Measurements from ENCODE around the gene SHC1.

SHC1 gene

DNA sequence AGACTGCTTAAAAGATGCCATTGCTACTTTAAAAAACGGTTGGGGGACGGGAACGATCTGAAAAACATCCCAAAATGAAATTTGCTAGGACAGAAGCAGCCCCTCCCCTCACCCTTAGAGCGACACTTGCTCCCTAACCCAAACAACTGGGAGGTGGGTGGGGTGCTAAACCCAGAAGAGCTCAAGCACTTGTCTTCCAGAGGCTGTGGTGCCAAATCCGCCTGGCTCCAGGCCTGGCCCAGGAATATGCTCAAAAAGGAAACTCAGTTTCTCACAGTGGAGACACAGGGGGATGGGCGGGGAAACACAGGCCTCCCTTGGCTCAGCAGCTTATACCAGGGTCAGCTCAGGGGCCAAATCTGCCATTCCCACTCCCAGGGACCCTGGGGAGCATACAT is 14.0 kb downstream of the SHC1 start:
- no peak for DNase-seq

DNA sequence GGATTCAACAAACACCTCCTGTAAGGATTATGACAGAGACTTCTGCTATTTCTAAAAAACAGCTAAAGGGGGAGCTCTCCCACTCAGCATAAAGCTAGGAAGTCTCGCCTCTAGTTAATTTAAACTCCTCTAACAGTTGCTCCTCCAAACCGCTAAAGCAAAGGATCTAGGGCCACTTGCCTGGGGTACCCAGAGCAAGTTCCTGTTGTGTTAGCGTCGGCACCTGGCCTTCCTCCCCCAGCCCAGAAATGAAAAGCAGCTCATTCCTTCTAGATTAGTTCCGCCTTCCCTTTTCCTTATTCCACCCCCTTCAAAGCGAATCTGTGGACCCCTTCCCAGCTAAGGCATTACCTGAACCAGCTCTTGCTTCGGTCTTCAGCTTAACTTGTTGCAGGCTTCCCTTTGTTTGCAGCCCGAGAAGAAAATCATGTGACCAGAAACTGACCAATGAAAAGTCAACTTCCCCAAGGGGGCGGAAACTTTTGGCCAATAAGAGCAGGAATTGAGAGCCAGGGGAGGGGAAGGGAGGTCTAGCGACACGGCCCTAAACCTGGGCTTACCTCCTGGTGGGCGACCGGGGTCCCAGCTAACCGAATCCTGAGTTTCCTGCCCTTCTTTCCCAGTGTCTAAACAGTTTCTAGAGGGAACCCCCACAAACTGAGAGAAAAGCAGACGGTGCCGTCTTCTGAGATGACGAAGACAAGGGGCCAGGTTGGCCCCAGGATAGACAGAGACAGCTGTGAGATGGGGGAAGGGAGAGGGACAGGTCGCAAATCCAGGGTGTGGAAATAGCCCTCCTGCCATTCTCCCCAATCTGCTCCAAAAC is 14.6 kb downstream of the SHC1 start, which contains the start of gene PBXIP1:
Gene PBXIP1, minus strand, starts transcription at position 382 of the 826 bp plus-strand sequence. CDS start 2,378 bp downstream, outside the sequence.
- peak; percentile 47 to 84 for DNase-seq

DNA sequence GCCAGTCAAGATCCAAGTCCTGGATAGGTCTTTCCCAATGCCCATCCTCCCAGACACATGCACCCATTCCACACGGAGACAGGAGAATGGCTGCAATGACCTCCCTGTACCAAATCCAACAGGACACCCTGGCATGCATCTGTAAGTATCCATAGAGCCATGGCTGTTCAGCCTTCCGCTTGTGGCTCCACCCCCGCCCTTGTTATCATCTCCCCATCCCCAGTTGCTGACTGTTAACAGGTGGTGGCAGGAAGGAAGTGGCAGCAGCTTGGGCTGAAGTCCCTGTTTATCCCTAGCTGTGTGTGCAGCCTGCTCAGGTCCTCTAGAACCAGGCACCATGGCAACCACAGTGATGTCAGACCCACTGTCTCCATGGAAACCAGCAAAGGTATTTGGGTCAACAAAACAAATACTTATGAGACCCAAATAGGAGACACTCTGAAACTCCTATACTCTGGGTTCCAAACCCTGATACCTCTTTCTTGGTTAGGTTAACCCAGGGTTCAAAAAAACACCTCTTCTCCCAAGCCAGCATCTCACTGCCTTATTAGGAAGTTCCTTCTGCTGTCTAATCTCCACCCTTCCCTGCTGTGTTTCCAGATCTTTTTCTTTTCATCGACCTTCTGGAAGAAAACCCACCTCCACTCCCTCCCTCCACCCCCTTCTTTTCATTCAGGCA is 15.4 kb downstream of the SHC1 start:
- DNase-seq: peak in 1 of 2 donors; percentile 47

DNA sequence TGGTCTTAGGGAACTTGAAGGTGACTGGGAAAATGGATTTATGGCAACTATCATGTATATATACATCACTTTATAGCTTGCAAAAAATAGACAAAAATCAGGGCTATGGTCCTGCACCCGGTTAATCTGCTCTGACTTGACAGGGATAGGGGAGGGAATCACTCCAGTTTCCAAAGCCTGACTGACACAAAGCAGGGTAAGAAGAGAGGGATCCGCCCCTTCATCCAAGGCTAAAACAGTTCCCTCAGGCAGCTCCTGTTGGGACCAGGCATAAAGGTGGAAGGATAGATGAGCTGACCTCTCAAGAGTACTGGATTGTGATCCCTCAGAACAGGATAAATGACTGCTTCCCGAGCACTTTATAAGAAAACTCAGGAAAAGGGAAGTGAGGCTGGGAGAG is 16.0 kb downstream of the SHC1 start:
- DNase-seq: no peak

DNA sequence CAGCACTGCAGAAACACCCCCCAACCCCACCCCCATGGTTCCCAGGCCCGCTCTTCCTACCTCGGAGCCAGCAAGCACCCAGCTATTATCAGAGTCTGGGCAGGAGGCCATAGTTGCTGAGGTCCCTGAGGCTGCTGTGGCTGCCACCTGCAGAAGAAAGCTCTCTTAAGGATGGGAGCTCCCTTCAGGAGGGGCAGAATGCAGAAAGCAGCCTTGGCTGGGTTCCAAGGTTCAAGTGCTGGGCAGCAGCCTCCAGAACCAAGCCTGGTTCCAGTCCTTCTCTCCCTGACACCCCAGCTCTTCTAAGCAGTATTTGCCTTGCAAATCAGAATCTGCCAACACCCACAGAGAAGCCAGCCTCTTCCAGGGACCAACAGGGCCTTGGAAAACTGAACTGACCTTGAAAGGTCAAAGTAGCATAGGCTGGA is 16.9 kb downstream of the SHC1 start:
- no peak for DNase-seq

DNA sequence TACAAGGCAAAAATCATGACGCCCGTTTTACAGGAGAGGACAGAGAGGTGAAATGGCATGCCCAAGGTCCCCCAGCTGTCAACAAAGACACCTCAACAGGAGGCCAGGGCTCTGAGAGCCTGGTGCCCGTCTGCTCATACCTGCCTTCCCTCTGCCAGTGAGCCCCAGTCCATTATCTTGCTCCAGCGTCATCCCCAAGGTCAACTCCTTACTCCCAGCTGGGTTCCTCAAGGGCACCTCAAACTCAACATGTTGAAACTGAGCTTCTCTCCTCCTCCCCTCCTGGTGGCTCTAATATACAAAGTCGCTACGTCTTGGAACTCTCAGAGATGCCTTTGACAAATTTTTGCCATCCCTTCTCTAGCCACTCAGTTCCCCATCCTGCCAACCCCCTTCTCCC is 17.9 kb downstream of the SHC1 start:
- DNase-seq: no peak

DNA sequence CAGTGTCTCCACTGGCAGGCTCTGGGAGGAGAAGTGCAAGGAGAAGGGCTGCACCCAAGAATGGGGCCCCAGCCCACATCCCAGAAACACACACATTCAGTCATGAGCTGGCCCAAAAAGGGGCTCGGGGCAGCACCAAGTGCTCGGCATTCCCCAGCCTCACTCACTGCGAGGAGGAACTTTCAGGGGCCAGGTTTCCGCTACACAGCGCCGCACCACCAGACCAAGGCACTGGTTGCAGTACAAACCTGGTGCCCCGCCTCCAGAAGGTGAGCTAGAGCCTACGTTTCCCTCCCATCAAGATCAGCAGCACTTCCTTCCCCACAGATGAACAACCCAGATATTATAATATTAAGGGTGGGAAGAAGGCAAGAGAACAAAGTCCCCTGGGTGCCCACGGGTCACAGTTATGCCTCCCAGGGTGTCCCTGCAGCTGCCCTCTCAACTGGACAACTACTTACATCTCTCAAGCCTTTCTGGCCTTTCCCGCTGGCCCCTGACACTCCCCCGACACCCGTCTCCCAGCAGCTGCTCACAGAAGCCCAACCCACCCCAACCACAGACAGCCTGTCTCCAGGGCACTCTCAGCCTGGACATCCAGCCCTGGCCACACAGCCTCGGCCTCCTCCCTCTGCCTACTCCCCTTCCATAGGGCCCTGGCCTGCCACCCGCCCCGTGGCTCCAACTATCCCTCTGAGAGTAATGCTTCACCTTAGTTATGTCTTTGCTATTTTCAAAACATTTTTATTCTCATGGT is 18.5 kb downstream of the SHC1 start:
- no peak for DNase-seq

DNA sequence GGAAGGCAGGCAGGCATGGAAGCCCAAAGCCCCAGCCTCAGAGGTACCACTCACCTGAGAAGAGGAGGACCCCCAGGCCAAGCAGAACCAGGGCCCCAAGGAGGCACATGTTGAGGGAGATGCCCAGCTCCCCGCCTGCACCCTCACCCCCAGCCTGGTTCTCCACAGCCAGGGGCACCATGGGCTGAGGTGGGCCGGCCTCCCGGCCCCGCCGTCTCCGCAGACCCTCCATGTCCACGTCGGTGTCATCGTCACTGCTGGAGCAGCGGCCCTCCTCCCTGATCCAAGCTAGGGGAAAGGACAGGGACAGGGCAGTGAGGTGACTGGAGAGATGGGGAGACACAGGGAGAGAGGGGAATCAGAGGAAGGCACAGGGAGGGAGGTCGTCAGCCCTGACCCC is 22.5 kb downstream of the SHC1 start:
- no peak for DNase-seq

DNA sequence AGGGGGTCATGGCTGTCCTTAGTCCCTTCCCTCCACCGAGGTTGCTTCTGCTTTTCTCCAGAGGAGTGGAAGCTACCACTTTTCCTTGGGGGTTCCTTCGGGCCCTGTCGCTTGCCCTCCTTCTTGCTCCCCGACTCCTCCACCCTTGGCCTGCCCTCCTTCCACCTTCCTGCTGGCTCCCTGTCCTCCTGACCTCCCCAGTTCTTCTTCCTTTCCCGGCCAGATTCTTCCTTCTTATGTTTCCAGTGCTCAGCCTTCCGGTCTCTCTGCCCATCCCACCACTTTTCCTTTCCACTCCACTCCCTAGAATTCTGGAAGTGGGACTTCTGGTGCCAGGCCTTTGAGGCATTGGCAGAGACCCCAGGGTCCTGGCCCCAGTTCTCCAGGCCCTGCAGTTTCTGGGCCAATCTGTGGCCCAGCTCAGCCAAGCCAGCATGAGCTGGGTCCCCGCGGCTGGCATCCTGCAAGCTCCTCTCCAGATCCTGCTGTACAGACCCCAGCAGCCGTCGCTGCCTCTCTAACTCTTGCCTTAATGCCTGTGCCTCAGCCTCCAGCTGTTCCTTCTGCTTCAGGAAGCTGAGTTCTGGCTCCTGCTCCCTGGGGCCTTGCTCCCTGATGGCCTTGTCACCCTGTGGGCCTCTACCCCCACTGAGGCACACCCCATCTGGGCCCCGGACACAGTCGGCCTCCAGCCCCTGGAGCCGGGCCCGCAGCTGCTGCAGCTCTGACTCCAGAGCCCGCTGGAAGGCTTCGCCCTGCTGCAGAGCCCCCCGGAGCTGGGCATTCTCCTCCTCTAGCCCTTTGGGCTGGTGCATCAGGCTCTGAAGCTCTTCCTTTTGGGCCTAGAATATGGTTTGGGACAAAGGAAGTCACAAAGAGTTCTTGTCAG is 24.3 kb downstream of the SHC1 start:
- DNase-seq: no peak

DNA sequence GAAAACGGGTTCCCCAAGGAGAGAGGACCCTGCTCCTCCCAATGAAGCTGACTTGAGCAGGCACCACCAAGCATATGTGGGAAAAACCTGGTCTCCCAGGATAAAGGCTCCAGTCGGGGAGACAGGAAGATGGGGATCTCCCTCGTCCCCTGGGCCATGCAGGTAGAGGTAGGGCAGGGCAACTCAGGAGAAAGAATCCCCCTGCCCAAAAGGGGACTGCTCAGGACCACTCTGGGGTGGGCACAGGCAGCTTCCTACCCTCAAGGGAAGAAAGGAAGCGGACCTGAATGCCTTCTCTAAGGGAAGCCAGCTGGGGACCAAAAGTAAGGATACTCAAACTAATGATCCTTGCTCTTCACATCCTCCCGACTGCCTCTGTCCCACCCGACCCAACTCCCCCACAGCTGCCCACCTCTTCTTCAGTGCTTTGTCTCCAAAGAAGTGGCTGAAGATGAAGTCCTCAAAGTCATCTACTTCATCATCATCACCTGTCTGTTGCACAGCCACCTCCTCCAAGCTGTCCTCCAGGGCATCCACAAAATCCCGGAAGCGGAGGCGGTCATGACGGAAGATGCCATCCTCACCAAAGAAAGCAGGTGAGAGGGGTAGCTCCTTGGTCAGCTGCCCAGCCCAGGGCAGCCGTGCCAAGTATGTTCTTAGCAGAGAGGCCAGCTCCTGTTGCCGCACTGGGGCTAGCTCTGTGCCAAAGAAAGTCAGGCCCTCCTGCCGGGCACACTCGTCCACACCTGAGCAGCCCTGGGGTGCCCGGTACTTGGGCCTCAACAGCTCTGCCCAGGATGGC is 25.2 kb downstream of the SHC1 start:
- no peak for DNase-seq

DNA sequence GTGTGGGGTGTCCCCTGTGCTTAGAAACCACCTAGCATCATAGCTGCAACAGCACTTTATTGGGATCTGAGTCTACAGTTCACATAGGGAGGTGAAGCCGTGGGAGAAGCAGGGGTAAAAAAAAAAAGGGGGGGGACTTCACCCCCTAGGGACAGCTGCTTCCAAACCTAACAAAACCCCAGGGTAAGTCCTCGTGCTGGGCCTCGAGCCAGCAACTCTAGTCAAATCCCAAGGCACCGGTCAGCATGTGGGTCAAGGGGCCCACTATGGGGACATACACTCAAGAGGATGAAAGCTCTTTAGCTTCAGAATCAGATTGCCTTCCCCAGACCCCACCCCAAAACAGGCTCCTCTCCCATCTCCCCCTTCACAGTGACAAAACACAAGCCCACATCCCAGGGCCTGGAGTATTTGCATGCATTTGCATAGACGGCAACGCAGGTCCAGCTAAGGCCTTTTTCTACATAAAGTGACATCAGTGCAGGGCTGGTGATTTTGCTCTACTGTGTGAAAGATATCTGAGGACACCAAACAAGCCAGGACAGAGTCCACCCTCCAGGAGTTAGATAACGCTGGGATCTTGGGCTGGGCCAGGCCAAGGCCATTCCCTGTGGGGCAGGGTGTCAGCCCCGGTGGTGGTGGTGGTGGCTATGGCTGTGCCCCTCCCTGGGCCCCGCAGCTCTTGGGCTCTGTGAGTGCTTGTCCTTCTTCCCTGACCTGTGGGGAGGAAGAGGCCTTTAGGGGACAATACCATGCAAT is 26.0 kb downstream of the SHC1 start:
- DNase-seq: no peak

DNA sequence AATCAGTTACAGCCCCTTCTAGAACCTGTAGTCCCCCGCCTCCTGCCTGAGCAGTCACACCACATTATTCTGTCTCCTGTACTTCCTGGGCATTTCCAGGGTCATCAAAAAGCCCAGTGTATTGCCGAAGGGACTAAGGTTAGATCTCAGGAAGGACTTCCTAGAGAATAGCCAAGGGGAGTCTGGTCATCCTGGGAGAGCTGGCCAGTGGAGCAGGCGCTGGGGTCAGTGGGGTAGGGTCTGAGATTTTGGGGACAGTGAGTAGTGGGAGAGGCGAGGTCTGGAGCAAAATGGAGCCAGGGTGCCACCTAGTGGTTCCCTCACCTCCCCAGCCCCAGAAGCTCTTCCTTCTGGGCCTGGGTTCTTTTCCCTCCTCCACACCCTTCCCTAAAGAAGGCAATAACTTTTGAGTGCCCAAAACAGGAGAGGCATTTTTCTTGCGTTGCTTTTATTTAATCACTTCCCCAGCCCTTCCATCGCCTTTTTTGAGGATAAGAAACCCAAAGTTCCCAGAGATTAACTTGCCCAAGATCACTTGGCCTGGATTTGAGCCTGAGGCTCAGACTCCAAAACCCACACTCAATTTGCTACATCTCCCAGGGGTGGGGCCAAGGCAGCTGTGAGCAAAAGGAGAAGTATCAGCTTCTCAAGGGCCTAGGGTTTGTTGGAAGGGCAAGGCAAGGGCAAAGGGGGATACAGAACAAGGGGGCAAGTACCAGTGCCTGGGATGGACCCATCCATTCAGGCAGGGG is 26.7 kb downstream of the SHC1 start:
- peak; percentile 13 to 52 for DNase-seq

DNA sequence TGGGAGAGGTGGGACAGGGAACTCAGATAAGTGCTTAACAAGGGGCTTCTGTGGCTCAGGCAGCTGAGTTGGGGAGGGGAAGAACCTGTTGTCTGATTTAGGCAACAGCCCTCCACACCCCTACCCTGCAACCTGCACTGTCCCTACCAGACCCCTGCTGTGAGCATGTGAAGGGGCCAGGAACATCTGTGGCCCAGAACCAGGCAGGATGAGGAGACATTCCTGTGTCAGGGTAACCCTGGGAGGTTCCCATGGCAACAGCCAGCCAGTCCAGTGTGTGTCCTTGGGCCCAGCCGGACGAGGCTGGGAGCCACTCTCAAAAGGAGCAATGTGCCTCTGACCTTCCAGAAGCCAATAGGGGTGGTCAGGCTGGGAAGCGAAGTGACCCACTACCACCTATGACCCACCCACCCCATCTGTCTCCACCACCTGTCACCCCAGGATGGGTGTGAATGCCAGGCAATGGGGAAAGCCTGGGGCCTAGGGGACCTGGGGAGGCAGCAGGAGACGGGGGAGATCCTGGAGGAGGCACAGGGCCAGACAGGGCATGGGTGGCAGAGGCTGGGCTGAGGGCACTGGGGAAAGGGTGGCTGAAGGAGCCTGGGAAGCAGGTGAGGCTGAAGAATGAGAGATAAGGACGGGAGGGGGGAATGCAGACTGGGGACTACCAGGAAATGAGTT is 29.1 kb downstream of the SHC1 start:
- DNase-seq: no peak

DNA sequence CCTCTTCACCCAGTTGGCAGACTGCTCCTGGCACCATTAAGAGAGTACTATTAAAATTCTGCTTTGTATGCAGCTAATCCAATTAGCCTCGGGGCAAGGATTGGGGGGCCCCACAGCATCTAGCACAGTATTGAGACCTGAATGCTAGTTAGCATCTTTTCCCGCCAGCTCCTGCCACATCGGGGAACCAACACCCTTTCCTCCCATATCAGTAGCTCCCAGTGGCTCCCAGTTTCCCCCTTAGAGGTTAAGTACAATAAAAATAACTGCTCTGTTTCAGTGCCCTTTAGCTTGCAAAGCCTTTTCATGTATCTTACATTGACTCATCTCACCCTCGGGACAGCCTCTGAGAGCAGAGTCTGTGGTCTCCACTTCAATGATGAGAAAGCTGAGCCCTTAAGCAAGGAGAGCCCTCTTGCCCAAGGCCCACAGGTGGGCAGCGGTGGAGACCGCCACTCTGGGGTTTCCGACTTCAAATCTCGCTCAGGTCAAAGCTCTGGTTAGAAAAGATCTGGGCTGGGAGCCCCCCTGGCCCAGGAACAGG is 29.8 kb downstream of the SHC1 start:
- DNase-seq: no peak

DNA sequence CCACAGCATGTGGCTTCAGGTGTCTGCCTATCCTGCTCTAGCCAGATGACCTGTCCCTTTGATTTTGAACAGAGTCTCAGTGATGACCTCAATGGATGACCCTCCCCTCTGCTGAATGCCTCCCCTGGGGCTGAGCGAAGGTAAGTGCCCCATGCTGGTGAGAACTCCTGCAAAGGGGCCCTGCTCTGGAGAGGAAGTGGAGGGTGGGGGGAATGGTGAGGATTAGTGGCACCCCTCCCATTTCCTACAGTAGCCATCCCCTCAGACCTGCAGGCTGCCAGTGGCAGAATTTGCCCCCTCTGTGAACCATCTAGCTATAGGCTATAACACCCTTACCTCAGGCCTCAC is 30.4 kb downstream of the SHC1 start:
- no peak for DNase-seq

DNA sequence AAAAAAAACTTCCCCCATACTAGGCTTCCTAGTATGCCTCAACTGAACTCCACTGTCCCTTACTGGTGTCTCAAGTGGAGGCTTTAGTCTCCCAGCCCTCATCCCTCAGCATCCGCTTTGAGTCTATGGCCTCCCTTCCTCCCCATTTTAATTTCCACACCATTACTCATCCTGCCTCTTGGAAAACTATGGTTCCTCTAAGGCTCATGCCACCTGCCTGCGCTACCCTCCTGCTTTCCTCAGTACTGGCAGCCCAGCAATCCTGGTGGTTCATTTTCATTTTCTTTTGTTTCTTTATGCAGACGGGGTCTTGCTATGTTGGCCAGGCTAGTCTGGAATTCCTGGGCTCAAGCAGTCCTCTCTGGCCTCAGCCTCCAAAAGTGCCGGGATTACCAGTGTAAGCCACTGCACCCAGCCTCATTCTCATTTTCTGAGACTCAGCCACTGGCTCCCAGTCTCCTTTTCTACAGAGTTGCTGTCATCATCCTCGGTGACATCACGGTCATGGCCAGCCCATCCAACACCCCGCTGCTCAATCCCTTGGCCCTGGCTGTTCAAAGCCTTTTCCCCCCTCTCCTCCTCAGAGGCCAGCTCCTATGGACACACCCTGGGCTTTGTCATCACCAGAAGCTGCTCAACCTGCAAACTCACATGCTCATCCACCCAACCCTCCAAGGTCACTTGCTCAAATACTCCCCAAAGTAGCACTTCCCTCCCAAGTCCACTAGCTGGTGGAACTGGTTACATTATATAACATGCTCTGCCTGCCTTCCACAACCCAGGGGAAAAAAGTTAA is 31.7 kb downstream of the SHC1 start:
- DNase-seq: no peak

DNA sequence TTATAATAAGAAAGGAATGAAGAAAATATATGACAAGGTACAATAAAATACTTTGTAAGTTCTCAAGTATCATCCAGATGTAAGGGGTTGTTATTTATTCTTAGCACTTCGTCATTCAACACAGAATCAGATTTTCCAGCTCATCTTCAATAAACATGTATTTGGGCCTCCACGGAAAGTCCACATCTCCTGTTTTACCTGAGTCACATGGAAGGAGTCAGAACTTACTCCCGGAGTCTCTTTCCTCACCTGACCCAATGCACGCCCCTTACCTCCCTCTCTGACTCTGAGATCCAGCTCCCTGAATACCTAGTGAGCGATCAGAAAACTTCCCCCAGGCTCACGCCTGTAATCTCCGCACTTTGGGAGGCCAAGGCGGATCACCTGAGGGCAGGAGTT is 32.6 kb downstream of the SHC1 start:
- no peak for DNase-seq

Measured in bone marrow (tissue), 2 donors.